OCI-LY1 (cell line): ENCODE measurements around the gene CDK5RAP2.
"Not testable (repeated sequence)": the region's sequence is repeated elsewhere in the genome, so short reads cannot be mapped to it uniquely, and the experiment has no call there.

Experiments
- H2AFZ ChIP-seq: fragments of 200-600 bp; sonication (generic), shearing (Covaris generic); 2 replicates; pipeline ENCODE4 v1.6.0; 2014; ENCODE audit warnings: antibody characterized with exemption, mild to moderate bottlenecking, low read length
- H3F3A ChIP-seq: fragments of 200-600 bp; sonication (generic), shearing (Covaris generic); 2 replicates; pipeline ENCODE4 v1.6.0; 2014; ENCODE audit warnings: mild to moderate bottlenecking, antibody characterized with exemption, low read length, moderate library complexity; ENCODE audit not compliant: insufficient read depth
- H3K27ac ChIP-seq: fragments of 200-600 bp; sonication (generic); 2 replicates; pipeline ENCODE4 v1.5.1; 2014; ENCODE audit warnings: low read length, mixed run types, mild to moderate bottlenecking, low read depth; ENCODE audit not compliant: poor library complexity, severe bottlenecking
- H3K27me3 ChIP-seq: fragments of 200-600 bp; sonication (generic); 2 replicates; pipeline ENCODE4 v1.6.0; 2014; ENCODE audit warnings: antibody characterized with exemption, mild to moderate bottlenecking, low read length, moderate library complexity; ENCODE audit not compliant: insufficient read depth
- H3K36me3 ChIP-seq: fragments of 200-600 bp; sonication (generic); 2 replicates; pipeline ENCODE4 v1.6.1; 2014; ENCODE audit warnings: mild to moderate bottlenecking, antibody characterized with exemption, low read length, moderate library complexity, mixed read lengths; ENCODE audit not compliant: insufficient read depth
- H3K4me1 ChIP-seq: fragments of 200-600 bp; sonication (generic); 2 replicates; pipeline ENCODE4 v1.5.1; 2014; ENCODE audit warnings: mild to moderate bottlenecking, low read length, moderate library complexity; ENCODE audit not compliant: insufficient read depth, severe bottlenecking
- H3K4me2 ChIP-seq: fragments of 200-600 bp; sonication (generic), shearing (Covaris generic); 2 replicates; pipeline ENCODE4 v1.6.1; 2014; ENCODE audit warnings: low read length
- H3K4me3 ChIP-seq: fragments of 200-600 bp; sonication (generic); 2 replicates; pipeline ENCODE4 v1.5.1; 2014; ENCODE audit warnings: low read length, low read depth, mild to moderate bottlenecking, mixed read lengths; ENCODE audit not compliant: poor library complexity, severe bottlenecking
- H3K79me2 ChIP-seq: fragments of 200-600 bp; shearing (Covaris generic); 2 replicates; pipeline ENCODE4 v1.6.1; 2016; ENCODE audit warnings: mixed run types, low read length, mixed read lengths; ENCODE audit not compliant: insufficient read depth
- H3K9ac ChIP-seq: fragments of 200-600 bp; sonication (generic), shearing (Covaris generic); 2 replicates; pipeline ENCODE4 v1.6.1; 2014; ENCODE audit warnings: mild to moderate bottlenecking, low read length, mixed read lengths
- H3K9me2 ChIP-seq: fragments of 200-600 bp; sonication (generic), shearing (Covaris generic); 2 replicates; pipeline ENCODE4 v1.6.1; 2014; ENCODE audit warnings: low read depth, mild to moderate bottlenecking, low read length, mixed read lengths
- H3K9me3 ChIP-seq: fragments of 200-600 bp; shearing (Covaris generic); 2 replicates; pipeline ENCODE4 v1.6.1; 2014; ENCODE audit warnings: low read length, mixed read lengths
- H4K20me1 ChIP-seq: fragments of 200-600 bp; sonication (generic), shearing (Covaris generic); 2 replicates; pipeline ENCODE4 v1.6.0; 2016; ENCODE audit warnings: mild to moderate bottlenecking, low read length; ENCODE audit not compliant: insufficient read depth
- EZH2 ChIP-seq: fragments of 200-600 bp; sonication (generic), shearing (Covaris generic); IDR thresholded peaks from 2 replicates; pipeline ENCODE4 v1.8.0; 2017; ENCODE audit warnings: borderline replicate concordance, mixed run types, mild to moderate bottlenecking, antibody characterized with exemption, low read length, moderate library complexity, mixed read lengths
- TF ChIP-seq, protein P1 (sequence below): fragments of 200-600 bp; sonication (generic), shearing (Covaris generic); IDR thresholded peaks from 2 replicates; pipeline ENCODE4 v1.5.1; 2017; ENCODE audit warnings: mild to moderate bottlenecking, antibody characterized with exemption, low read length, moderate library complexity, mixed read lengths

Gene CDK5RAP2

DNA sequence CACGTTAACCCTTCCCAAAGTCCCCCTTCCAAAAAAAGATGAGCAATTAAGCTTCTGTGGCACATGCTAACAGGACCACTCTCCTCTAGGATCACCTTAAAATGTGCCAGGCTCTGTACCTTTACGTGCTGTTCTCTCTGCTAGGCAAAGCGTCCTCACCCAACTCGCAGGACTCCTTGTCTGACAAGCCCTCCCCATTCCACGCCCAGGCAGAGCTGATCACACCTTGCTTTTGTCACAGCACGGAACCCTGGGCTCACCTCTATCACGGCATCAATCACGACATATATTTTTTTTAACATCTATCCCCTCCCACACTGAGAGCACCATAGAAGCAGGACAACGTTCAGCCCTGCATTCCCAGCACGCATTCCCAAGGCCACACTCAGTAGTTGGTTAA, 47.1 kb downstream of the CDK5RAP2 start:
- Histone ChIP-seq H3K9me3 (no peaks in the 10 kb centered on the region), H3K4me1 (no peaks in the 10 kb centered on the region), H3K27ac (no peak overlapping the region), H3F3A (no peaks in the 10 kb centered on the region), H3K36me3 (peaks cover 90% of the 10 kb centered on the region), H3K4me3 (no peak overlapping the region), H3K9ac (no peak overlapping the region), H3K79me2 (no peaks in the 10 kb centered on the region), H3K9me2 (no peaks in the 10 kb centered on the region), H4K20me1 (no peaks in the 10 kb centered on the region), H3K27me3 (no peaks in the 10 kb centered on the region), H3K4me2 (no peak overlapping the region), H2AFZ (no peak overlapping the region)
- no peak for TF ChIP-seq EZH2
- TF ChIP-seq, protein P1, sequence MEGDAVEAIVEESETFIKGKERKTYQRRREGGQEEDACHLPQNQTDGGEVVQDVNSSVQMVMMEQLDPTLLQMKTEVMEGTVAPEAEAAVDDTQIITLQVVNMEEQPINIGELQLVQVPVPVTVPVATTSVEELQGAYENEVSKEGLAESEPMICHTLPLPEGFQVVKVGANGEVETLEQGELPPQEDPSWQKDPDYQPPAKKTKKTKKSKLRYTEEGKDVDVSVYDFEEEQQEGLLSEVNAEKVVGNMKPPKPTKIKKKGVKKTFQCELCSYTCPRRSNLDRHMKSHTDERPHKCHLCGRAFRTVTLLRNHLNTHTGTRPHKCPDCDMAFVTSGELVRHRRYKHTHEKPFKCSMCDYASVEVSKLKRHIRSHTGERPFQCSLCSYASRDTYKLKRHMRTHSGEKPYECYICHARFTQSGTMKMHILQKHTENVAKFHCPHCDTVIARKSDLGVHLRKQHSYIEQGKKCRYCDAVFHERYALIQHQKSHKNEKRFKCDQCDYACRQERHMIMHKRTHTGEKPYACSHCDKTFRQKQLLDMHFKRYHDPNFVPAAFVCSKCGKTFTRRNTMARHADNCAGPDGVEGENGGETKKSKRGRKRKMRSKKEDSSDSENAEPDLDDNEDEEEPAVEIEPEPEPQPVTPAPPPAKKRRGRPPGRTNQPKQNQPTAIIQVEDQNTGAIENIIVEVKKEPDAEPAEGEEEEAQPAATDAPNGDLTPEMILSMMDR = no peak

DNA sequence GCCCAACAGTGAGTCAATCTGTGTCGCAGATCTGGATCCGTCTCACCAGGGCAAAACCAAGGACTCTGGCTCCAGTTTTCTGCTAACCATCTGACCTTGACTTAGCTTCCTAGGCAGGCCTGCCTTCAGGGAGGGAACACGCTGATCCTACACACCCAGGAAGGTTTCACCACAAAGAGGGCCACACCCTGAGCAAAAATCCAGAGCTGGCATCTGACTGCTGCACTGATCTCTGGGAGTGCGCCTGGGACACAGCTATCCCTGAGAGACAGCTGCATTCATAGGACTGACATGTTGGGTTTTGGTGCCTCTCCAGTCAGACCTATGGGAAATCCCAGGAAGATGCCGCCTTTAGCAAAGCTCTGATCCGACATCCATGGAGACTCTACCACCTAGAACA, 47.5 kb downstream of the CDK5RAP2 start:
- Histone ChIP-seq H4K20me1 (no peaks in the 10 kb centered on the region), H3K36me3 (peaks cover 90% of the 10 kb centered on the region), H3K4me3 (no peak overlapping the region), H3K27ac (no peak overlapping the region), H3K4me2 (no peak overlapping the region), H3K9me3 (no peaks in the 10 kb centered on the region), H3F3A (no peaks in the 10 kb centered on the region), H3K79me2 (no peaks in the 10 kb centered on the region), H3K27me3 (no peaks in the 10 kb centered on the region), H2AFZ (no peak overlapping the region), H3K9ac (no peak overlapping the region), H3K4me1 (no peaks in the 10 kb centered on the region), H3K9me2 (no peaks in the 10 kb centered on the region)
- TF ChIP-seq, protein P1 = no peak
- TF ChIP-seq EZH2 = no peak

DNA sequence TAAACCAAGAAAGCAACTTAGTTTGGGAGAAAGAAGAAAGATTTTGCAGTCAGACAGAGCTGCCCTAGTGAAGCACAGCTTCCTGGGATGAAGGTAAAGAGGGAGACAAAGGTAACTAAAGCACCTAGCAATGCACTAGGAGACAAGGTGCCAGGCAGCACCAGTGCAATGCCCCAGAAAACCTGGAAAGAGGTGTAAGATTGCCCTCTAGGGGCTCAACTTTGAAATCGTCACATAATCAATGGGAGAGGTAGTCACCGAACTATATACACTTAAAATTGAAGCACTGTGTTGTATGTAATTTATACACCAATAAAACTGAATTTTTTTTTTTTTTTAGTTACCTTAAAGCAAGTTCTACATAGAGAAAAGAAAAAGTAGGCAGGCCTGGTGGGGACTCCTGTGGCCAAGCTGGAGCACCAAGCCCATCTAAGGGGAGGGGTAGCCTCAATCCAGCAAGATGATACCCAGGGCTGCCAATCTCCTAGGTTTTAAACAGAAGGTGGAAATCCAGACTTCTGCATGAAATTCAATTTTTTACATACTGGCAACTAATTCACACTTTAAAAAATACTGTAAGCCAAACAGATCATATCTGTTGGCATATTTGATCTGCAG, 48.2 kb downstream of the CDK5RAP2 start:
- Histone ChIP-seq H3K4me2 (no peak overlapping the region), H3K36me3 (peaks cover 90% of the 10 kb centered on the region)

DNA sequence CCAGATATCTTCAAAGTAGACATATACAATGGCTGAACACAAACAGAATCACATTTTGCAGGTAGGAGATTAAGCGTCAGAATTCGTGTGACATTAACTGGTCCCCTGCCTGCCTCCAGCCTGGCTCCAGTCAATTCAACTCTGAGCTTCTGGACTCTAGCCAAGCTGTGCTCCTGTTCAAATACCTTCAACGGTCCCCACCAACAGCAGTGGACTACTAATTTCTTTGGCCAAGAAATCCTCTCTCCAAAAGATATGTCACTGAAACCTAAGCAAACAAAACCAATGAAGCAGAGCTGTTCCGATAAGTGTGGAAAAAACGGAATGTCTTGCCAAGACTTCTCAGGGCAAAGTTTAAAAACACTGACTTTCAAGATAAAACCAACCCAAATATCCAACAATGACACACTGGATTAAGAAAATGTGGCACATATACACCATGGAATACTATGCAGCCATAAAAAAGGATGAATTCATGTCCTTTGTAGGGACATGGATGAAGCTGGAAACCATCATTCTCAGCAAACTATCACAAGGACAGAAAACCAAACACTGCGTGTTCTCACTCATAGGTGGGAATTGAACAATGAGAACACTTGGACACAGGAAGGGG, 49.6 kb downstream of the CDK5RAP2 start:
- H2AFZ ChIP-seq, H3K9ac ChIP-seq, H3K27ac ChIP-seq: not testable (repeated sequence)

More for the DNA sequence above, 48.2 kb downstream of the CDK5RAP2 start:
- Histone ChIP-seq H3F3A (no peaks in the 10 kb centered on the region), H3K4me3 (no peak overlapping the region), H3K79me2 (no peaks in the 10 kb centered on the region), H2AFZ (no peak overlapping the region), H4K20me1 (no peaks in the 10 kb centered on the region), H3K9me2 (no peaks in the 10 kb centered on the region), H3K9ac (no peak overlapping the region), H3K27me3 (no peaks in the 10 kb centered on the region), H3K27ac (no peak overlapping the region), H3K4me1 (no peaks in the 10 kb centered on the region), H3K9me3 (no peaks in the 10 kb centered on the region)
- TF ChIP-seq EZH2 = no peak
- TF ChIP-seq, protein P1 = peak; percentile 32; the same call in 1 of the 2 replicates

More for the DNA sequence above, 49.6 kb downstream of the CDK5RAP2 start:
- H3K27me3 ChIP-seq, H4K20me1 ChIP-seq, H3K4me2 ChIP-seq, H3K4me1 ChIP-seq, H3K79me2 ChIP-seq, H3K9me2 ChIP-seq, H3F3A ChIP-seq, H3K4me3 ChIP-seq, H3K9me3 ChIP-seq: not testable (repeated sequence)
- H3K36me3 ChIP-seq = peaks cover 90% of the 10 kb centered on the region
